GM18511 (cell line): ENCODE data around the gene CRMP1.

Experiments used
- ATAC-seq: cut with Tn5 transposase; IDR thresholded peaks from one replicate; pipeline ENCODE4 v1.9.1; 2021; ENCODE audit warnings: mild to moderate bottlenecking, moderate library complexity; ENCODE audit not compliant: unreplicated experiment

CRMP1 gene

GRCh38 chr4:5774416-5775036, 118.4 kb downstream of the CRMP1 start:
- ATAC-seq, result no peak

- ATAC-seq, result no peak
Measured at GRCh38 chr4:5773271-5773555, 119.7 kb downstream of the CRMP1 start.

- ATAC-seq, result no peak
Measured at GRCh38 chr4:5772528-5773270, 120.2 kb downstream of the CRMP1 start.
